COLO829 (cell line): ENCODE data around the gene SYNPR.
A peak's percentile ranks its signal among the peaks of the same experiment; 100 is the strongest.

Source experiments
- DNase-seq: peaks from one replicate; pipeline ENCODE4 v3.0.0; 2012; ENCODE audit warnings: low spot score

The SYNPR gene

DNA sequence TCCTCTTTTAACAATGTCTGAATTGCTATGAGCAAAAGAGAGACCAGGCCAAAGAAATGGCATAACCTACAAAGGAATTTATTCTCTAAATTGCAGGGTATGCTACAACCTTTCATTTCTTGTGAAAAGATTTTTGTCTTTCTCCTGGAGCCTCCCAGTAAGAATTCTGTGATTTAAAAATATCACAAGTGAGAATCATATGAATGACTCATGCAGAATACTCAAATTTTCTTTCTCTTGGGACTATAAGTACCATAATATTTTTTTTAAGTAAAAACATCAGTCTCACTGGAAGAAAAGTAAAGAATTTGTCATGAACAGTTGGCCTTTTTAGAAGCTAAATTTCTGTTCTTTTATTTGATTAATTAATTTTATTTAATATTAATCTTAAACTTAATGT lies 26.3 kb downstream of the SYNPR start:
- DNase-seq, result peak; percentile 16

DNA sequence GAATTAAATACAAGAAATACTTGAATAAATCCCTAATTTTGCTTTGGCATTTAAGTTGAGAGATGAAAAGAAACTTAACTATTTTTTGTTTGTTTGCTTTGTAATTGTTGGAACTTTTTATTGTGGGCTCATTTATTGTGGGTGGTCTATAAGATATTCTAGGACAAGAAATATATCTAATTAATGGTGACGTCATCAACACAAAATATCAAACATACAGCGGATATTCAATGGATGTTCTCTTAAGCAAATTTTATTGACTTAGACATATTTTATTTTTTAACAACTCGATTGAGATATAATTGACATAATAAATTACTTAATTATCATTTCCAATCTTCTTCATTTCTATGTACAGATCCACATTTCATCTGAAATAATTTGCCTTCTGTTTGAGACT lies 30.0 kb downstream of the SYNPR start:
- no peak for DNase-seq

DNA sequence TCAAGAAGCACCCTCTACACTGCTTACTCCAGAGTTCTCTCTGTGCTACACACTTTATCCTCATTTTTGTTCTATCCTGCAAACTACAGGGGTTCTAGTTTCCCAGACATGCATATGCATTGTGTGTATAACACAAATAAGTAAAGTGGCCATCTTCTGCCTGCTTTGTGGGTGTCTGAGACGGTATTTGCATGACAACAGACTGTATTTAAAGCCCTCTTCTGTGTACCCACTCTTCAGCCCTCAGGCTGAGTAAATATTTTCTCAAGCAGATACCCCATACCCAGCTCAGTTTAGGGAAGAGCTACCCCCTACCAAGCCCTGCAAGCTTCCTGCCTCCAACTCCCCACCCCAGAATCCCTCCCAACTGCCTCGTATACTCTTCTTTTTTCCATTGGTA lies 31.7 kb downstream of the SYNPR start:
- no peak for DNase-seq

DNA sequence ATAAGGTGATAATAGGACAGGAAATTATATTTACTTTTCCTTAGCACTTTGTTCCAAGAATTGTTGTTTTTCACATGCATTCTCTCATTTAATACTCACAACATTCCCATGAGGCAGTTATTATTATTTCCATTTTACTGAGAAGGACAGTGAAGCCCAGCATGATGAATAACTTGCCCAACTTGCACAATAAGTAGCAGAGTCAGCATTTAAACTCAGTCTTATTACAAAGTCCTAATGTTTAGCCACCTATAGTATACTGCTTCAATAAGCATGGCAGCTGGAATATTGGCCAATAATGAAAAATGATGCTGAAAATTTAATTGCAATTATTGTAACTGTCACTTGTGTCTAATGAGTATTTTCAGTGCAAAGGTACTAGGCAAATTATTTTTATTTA lies 45.7 kb downstream of the SYNPR start:
- no peak for DNase-seq

DNA sequence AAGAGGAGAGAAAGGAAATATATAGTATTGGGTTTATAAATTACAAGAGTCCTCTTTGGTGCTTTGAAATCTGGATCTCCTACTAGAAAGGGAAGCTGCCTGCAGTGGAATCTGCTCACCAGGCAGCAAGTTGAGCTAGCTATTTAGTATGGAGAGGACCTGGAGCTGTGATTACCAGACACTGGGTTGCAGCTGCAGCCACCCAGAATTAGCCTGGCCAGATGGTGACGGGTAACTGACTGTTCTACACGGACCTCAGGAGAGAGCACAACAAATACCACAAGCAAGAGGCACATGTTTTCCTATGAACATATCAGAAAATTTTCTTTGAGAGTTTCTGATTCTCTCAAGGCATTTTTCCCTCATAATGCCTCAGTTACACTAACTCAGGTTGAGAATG lies 46.5 kb downstream of the SYNPR start:
- no peak for DNase-seq

DNA sequence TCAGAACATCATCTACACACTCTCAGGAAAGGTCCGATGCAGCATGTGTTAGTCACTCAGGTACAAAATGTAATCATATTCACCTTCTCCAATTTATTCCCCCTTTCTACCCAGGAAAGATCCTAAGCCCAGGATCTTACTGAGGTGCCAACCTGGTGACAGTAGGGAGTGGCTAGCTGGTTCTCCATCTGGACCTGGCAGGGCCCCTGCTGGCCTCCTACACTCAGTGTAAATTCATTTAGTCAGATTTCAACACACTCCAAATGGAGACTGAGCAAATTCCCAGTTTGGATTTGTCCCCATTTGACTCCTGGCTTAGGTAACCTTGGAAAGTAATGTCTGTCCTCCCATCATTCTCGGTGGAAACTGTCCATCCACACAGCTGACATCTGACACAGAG lies 47.3 kb downstream of the SYNPR start:
- DNase-seq, result no peak

DNA sequence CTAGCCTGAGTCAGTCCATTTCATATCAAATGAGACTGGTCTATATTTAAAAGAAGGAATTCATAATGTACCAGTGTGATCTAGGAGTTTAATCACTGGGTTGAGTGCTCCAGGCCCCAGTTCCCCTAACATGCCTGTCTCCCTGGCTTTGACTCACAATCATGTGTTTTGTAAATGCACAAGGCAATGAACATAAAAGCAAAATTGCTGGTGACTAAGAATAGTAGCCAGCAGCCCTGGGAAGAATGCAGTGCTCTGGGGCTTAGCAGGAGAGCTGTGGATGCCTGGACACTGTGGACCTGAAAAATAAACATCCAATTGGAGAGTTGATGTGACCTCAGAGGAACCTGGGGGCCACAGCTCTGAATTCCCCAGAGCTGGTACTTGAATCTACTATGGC lies 50.3 kb downstream of the SYNPR start:
- DNase-seq, result peak; percentile 91

DNA sequence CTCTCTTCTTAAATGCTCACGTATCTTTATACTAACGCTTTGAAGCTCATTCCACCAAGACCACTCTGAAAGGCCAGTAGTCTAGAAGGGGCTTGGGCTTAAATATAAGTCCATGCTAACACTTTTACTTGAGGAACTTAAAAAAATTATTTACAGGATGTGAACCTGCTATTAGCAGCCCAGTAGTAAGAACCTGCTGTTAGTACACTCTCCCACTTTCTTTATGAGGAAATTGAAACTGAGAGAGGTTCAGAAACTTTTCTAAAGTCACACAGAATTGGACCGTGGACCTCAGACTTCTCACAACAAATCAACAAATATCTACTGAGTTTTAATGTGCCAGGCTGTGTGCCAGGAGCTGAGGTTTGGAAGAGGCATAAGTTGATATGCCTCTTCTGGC lies 53.4 kb downstream of the SYNPR start:
- no peak for DNase-seq

DNA sequence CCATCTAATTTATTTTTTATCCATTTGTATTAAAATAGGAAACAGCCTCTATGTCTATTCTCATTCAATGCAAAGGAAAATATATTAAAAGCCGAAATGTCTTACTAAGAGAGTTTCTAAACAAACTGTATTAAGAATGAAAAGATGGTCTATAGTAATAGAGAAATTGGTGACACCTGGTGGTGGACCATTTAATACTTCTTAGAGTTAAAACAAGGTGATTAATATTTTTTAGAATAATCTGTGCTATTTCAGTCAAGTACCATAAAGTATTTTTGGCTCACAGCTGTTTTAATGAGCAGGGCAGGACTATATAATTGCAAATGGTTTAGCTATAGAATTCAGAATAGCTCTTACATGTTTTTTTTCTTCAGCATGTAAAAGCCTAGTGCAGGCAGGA lies 55.7 kb downstream of the SYNPR start:
- no peak for DNase-seq

DNA sequence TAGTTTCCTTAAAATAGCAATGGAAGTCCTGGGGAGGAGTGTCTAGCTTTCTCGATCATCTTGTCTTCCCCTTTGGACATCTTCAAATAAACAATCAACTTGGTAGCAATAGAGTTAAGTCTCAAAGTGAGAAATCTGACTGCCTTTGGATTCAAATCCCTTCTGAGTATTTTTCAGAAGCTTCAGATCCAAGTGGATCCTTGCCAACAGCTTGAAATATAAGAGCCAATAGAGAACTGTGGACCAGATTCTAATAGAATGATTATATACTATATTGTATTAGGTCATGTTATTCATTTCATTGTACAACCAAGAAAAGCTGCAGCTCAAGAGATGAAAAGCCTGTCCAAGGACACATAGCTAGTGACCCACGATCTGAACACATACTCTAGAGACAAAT lies 60.2 kb downstream of the SYNPR start:
- DNase-seq, result no peak

DNA sequence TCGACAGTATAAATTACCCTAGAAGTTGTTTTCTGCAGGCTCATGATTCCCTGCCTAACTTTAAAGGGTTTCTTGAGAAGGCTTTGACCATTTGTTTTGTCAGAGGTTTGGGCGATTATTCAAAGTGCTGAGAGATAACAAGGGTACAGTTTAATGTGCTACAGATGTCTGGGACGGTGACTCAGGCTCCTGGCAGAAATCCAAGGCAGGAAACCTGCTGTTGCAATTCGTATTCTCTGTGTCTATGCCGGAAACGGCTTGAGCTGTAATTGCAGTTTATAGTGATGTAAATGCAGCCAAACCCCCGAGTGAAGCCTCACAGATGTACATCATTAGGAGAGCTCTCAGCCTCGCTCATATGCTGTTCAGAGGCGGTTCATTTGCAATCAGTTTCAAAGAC lies 65.6 kb downstream of the SYNPR start:
- peak; percentile 98 for DNase-seq

DNA sequence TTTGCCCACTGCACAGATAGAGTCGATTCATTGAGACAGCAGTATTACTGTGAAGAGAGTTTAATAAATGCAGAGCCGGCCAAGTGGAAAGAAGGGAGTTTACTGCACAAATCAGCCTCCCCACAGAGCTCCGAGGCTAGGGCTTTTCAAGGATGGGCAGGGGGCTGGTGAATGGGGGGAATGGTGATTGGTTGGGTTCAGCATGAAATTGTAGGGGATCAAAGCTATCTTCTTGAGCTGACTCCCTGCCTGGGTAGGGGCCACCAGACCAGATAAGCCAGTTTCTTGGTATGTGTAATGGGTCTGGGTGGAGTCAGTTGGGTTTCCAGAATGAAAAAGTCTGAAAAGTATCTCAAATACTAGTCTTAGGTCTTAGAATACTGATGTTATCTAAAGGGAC lies 66.6 kb downstream of the SYNPR start:
- DNase-seq, result no peak

DNA sequence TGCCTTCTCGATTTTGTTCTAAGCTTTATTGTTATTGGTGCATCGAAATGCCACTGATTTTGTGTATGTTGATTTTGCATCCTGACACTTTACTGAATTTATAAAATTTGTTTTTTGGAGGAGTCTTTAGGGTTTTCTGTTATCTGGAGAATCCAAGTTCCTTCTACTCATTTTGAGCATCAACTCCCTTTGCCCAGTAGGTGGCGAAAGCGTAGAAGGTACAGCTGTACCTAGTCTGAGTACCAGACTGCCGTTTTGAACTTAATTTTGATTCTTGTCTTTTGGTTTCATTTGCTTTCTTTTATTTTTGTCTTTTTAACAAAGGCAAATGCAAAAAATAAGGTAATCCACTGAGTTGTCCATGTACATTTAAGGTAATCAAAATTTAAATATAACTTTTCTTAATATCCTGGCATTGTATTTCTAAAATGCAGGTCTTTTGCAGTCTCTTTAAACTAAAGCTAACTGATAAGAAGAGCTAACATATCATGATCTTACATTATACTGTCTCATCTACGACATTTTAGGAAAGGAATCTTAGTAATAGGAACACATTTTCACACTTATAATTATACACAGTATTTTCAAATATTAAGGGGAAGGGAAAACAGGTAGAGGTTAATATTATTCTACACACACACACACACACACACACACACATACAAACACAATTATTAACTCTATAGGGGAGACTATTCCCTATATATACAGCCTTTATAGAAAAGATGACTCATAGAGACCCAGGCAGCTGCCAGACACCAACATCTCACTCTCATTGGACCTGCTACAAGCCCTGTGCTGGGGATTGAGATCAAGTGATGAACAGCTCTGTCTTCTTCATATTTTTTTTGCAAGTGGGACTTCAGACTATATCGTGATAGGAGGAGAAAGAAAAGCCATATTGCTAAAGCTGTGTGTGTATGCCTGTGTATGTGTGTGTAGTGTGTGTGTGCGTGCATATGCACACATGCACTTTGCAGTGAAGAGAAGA lies 71.8 kb downstream of the SYNPR start:
- DNase-seq, result peak; percentile 63

DNA sequence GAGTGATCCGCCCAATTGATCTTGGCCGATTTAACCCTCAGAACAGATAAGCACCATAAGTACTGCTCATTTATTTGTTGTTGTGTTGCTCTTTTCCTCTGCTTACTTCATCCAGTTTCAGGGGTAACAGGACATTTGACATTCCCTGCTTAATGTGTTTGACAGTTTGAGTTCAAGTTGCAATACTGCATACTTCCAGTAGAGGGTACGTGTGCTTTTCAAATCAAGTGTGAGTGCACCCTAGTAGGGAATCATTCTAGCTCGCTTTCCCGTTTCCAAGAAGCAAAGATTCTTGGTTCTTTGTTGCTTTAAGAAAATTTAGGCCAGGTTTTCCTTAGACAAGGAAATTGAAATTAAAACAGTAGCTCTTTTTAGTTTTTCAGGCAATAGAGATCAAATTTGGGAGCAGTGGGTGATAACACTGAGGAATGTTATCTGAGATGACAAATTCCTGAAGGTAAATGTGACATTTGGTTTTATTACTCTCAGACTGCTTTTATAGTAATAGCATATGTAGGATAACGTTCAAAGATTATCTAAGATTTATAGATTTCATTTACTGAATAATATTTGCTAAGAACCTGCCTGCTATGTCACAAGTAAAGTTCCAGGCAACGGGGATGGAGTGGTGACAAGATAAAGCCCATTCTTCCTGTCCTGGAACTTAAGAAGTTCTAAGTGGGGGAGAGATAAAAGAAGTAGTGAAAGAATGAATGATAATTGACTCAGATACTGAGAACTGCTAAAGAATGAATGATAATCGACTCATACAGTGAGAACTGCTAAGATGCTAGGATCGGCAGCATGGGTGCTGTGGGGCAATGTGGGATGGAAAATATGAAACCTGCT lies 73.3 kb downstream of the SYNPR start:
- peak; percentile 62 for DNase-seq

DNA sequence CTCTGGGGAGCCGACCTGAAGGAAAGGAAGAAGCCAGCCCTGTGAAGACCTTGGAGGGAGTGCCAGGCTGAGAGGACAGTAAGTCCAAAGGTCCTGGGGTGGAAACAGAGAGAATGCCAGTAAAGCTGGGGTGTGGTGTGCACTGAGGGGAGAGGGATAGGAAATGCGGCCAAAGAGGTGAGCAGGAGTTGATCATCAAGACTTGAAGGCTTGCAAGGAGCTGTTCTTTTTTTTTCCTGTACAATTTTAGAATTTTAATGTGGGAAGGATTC lies 73.8 kb downstream of the SYNPR start:
- no peak for DNase-seq

DNA sequence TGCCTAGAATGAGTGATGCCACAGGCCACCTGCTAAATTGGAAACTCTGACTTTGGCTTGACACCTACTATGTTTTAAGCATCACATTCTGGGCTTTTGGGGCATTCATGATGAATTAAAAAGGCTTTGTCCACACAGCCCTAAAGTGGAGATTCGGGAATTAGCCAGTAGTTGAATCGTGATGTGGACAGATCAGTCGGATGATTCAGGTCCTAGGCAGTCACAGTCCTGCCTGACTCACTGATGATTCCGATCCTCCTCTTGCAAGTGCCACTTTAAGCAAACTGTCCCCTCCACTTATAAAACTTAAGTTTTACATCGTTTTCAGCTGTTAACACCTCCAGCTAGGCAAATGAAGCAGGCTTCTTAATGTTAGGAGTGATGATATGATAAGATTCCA lies 75.3 kb downstream of the SYNPR start:
- DNase-seq, result no peak

DNA sequence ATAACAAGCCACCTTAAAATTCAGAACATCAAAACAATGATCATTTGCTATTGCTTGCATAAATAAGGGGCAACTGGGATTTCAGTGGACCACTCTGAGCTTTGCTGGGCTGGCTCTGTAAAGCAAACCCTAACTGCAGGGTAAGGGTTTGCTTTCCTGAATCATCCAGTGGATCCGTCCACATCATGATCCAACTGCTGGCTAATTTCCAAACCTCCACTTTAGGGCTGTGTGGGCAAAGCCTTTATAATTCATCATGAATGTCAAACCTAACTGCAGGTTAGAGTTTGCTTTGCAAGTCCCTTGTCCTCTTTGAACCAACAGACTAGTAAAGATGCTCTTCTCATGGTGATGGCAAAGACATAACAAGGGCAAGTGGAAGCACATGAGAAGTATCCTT lies 76.1 kb downstream of the SYNPR start:
- DNase-seq, result no peak

DNA sequence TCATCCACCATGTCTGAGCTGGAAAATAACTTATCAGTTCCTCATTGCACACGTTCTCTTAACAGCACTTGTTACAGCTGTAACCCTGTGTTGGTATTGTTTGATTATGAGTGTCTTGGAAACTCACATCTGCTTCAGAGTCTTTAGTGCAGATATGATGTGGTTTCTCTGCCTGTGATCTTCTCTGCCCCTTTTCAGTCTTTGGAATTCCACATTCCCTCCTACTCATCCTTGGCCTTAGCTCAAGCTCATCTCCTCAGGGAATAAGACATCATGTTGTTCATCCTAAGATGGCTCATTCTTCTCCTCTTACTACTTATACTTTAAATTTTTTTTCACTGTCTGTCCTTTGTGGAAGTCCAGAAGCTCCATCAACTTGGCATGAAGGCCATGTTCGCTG lies 77.7 kb downstream of the SYNPR start:
- no peak for DNase-seq

DNA sequence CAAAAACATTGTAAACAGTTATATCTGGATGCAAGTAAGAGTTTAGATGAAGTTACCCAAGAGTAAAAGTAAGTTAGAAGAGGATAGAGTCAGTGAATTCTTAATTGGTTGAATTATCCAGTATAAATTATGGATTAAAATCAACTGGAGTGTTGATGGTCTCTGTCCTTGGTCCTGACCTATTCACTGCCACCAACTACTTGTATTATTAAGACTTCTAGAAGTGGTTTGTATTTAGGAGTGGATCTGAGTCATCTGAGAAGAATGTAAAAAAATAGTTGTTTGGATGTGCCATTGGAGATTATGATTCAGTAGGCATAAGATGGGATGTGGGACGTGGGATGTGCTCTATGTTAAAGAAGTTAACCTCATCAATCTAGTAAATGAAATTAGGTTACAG lies 86.4 kb downstream of the SYNPR start:
- peak; percentile 60 for DNase-seq

DNA sequence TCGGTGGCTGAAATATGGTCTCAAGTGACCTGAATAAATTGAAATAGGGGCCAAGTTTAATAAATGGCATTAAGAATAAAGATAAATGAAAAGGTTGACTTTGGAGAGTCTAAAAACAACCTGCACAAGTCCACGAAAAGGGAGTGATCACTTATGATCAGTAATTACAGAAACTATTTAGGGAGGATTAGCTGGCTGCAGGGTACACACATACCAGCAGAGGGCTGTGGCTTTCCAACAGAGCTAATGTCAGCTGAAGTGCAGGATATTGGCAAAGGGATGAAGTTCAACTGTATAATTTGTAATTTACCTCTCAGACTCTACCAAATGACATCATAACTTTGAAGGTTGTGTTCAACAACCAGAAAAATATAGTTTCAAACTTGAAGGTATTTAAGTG lies 86.8 kb downstream of the SYNPR start:
- DNase-seq, result no peak

DNA sequence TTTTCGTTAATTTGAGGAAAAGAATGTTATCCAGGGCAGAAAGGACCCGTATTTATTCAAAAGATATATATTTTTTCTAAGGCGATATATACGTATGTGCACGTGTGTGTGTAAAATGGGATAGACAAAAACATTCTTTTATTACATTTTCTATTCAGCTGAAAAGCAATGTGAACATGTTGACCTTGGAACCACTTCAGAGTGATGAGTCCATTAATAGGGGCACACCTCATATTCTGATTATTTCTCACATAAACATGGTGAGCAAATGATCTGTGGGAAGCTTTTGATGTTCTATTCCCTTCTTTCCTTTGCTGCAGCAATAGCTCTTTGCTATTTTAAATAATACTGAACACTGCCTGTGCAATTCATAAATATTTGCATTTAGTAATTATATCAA lies 87.6 kb downstream of the SYNPR start:
- DNase-seq, result no peak

DNA sequence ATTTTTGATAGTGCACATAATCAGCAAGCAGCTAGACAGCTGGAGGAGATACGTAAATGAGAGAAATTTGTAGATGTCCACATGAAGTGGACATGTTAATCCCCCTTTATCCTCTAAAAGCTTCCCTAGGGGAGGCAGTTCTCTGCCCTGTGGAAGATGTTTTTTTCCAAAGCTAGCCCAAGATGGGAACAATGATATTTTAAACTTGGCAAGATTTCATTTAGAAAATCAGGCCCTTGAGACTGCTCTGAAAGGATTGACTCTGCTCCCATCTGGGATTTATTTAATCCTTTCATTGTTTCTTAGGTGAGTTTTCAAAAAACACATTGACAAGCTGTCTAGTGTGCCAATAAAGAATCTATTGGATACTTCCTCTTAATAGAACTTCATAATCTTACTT lies 92.0 kb downstream of the SYNPR start:
- DNase-seq, result no peak

DNA sequence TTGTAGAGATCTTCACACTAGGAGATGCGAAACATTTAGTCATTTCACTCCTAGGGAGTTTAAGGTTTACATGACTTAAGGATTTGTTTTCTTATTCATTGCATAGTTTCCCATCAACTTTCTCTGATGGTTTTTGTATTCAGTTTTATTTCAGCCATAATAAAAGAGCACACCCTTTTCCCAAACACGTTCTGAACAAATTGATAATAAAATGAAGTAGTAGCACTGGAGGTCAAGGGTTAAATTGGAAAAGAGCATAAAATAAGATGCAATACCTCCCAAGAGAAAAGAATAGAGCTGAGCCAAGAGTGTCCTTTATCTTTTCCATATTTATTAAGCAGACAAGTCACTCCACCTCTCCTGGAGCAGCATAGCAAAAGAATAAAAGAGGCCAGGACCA lies 104.9 kb downstream of the SYNPR start:
- DNase-seq, result no peak

DNA sequence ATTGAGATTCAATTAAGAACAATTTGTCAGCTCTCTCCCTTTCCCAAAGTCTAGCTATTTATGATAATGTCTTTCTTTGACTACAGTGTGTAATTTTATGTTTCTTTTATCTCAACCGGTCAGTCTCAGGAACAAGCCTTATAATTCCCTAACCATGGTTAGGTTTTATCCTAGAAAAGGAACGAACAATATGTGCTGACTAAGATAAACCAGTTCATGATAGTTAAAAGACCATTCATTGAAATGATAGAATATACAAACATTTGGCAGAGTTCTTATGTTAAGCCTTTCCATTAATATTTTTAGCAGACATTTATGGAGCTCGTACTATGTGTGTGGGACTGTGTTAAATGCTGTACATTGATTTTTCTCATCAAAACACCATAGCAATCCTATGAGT lies 106.3 kb downstream of the SYNPR start:
- no peak for DNase-seq
